Inflammatory macrophage (primary cell): ENCODE results near the gene ENSA.
"Not testable (repeated sequence)": the region's sequence is repeated elsewhere in the genome, so short reads cannot be mapped to it uniquely, and the experiment has no call there.

ENCODE experiments used
- DNase-seq, 2 donors: peaks; one replicate each; pipeline ENCODE4 v3.0.0-alpha.2; 2020 to 2022

The ENSA gene

DNA sequence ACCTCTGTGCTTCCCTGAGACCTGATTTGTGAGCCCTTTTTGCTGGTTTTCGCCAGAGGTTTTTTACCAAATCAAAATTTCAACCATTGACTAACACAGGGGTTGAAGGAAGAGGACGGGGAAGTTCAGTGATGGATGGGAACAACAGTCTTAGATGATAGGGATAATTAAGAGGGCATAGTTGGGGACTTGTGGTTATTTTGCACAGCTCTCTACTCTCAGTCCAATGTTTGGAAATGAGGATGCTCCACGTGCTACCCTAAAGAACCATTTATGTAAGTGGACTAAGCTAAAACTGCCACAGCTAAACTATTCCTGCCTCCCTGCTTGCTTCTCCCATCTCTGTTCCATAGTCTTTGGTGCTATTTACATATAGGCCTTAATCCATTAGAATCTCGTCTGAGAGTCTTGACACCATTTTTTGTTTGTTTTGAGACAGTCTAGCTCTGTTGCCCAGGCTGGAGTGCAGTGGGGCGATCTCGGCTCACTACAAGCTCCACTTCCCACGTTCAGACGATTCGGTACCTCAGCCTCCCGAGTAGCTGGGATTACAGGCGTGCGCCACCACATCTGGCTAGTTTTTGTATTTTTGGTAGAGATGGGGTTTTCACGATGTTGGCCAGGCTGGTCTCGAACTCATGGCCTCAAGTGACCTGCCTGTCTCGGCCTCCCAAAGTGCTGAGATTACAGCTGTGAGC, 49.3 kb downstream of the ENSA start:
- DNase-seq = no peak

- DNase-seq = peak; percentile 97 to 98
Observed at GRCh38 chr1:150579110-150579944, 50.1 kb downstream of the ENSA start, which contains the start of gene MCL1. Gene MCL1 (minus strand): TSS chr1:150579610. CDS start chr1:150579530, 80 bp downstream.

DNA sequence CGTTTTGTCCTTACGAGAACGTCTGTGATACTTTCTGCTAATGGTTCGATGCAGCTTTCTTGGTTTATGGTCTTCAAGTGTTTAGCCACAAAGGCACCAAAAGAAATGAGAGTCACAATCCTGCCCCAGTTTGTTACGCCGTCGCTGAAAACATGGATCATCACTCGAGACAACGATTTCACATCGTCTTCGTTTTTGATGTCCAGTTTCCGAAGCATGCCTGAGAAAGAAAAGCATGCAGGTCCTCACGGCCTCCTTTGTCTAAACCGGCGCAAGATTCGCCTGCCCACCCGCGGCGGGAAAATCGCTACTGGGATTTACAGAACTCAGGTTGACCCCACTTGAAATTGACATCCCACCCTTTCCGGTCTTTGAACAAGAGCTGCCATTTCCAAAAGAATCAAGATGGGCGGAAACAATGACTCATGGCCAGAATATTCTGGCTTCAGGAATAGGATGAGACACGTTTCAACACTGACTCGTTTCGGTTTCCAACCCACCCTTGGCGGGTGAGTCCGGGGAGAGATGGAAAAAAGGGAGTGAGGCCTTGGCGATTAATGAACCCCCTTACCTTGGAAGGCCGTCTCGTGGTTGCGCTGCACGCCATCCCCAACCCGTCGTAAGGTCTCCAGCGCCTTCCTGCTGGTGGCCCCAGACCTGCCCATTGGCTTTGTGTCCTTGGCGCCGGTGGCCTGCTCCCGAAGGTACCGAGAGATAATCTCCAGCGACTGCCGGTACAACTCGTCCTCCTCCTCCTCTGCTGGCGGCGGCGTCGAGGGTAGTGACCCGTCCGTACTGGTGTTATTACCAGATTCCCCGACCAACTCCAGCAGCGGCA, 50.9 kb downstream of the ENSA start:
- peak; percentile 85 for DNase-seq

- DNase-seq = peak in 1 of 2 donors; percentile 36
Observed at GRCh38 chr1:150577557-150578271, 51.7 kb downstream of the ENSA start.

DNA sequence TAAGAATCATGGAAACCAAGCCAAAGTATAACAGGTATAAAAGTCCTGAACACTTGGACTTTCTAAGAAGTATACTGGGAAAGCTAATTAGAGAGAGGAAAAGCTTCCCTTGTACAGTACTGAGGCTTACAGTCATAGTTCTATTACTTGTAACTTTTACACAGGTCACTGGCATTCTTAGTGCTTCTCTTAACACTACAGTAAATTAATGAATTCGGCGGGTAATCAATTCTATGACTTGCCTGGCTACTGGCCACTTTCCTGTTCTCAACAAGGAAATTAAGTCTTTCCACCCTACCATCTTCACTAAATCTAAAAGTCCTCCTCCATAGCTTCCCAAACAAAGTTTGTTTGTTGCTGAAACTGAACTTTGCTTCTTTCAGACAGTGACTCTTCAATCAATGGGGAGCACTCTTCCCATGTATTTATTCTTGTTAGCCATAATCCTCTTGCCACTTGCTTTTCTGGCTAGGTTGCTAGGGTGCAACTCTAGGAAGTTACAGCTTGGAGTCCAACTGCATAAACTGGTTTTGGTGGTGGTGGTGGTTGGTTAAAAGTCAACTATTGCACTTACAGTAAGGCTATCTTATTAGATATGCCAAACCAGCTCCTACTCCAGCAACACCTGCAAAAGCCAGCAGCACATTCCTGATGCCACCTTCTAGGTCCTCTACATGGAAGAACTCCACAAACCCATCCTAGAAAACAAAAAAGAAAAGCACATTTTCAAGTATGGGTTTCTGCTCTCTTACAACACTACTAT, 52.4 kb downstream of the ENSA start:
- no peak for DNase-seq

DNA sequence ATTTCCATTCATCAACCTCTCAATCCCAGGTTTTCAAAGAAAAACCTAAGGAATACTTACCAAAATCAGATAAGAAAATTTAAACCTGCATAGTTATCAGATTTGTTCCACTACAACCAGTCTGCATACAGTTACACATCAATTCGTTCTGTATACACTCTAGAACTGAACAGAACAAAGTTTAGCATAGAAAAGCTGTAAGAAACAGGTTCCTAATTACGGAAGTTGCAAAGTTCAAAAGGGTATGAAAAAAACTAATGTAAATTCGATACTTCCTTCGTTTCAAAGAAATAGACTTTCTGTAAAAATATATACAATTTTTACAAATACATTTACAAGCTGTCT, 53.1 kb downstream of the ENSA start:
- no peak for DNase-seq

GRCh38 chr1:150575518-150576366, 53.7 kb downstream of the ENSA start:
- DNase-seq = peak in 1 of 2 donors; percentile 38

GRCh38 chr1:150575072-150575489, 54.3 kb downstream of the ENSA start:
- no peak for DNase-seq

- no peak for DNase-seq
Observed at GRCh38 chr1:150574260-150575071, 54.9 kb downstream of the ENSA start.

DNA sequence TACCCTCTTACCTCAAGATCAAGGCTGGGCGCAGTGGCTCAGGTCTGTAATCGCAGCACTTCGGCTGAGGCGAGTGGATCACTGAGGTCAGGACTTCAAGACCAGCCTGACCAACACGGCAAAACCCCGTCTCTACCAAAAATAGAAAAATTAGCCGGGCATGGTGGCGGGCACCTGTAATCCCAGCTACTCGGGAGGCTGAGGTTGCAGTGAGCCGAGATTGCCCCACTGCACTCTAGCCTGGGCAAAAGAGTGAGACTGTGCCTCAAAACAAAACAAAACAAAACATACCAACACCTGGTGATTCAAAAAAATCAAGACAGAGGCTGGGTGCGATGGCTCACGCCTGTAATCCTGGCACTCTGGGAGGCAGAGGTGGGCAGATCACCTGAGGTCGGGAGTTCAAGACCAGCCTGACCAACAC, 55.8 kb downstream of the ENSA start:
- DNase-seq = not testable (repeated sequence)

GRCh38 chr1:150572918-150573647, 56.3 kb downstream of the ENSA start:
- no peak for DNase-seq
